Esophagus mucosa (tissue), 1 donor: ENCODE measurements around the gene TEP1. TPM values are rescaled to one million over a fixed set of nuclear protein-coding genes. Genes with fewer than 3 reads are reported as not detected.
"Not testable (repeated sequence)": the region's sequence is repeated elsewhere in the genome, so short reads cannot be mapped to it uniquely, and the experiment has no call there.

ENCODE experiments used
- ATAC-seq: fragments of 200-7000 bp; cut with Tn5 transposase; one replicate; pipeline ENCODE4 v1.9.1; 2020
- total RNA-seq: library from RNA; stranded (reverse); gene quantifications from one replicate; pipeline ENCODE4 v1.2.4, GENCODE V29; 2023
- donor health status: DM: yes; HTN: yes; CAD: no.

Gene TEP1
- total RNA-seq: 17.2 TPM

DNA sequence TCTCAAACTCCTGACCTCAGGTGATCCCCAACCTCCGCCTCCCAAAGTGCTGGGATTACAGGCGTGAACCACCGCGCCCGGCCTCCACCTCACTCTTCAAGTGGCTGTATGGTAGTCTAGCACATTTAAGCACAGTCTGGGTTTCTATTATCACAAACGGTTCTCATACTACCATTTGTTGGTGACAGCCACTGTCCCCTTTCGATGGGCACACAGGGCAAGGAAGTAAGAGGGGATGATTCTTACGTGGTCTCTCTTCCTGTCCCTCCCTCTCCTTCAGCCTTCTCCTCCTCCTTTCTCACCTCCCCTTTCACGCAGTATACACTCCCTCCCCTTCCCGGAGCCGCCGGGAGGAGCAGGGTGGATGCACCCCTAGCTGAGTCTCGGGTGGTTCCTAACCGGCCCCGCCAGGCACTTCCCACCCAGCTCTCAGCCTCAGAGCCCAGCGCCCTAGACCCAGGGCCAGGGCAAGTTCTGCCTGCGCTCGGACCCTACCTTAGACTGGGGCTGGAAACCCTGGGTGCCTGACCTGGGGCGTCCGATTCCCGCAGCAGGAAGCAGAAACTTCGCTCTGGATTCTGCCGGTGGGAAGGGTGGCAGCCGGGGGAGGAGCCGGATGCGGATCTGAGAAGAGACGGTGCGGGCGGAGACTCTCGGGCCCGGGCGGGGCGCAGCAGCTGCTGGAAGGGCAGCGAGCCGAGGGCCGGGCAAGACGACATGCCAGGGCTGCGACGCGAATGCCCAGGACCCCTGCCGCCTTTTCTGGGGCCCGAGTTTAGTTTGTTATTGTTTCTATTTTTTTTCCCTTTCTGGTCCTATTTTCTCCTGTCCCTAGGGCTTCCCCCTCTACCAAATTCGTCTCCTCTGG is at the start of gene TEP1:
Gene TEP1, minus strand, starts transcription at position 626 of the 868 bp plus-strand sequence. CDS start 5,062 bp downstream, outside the sequence.
- ATAC-seq: peak; percentile 92

DNA sequence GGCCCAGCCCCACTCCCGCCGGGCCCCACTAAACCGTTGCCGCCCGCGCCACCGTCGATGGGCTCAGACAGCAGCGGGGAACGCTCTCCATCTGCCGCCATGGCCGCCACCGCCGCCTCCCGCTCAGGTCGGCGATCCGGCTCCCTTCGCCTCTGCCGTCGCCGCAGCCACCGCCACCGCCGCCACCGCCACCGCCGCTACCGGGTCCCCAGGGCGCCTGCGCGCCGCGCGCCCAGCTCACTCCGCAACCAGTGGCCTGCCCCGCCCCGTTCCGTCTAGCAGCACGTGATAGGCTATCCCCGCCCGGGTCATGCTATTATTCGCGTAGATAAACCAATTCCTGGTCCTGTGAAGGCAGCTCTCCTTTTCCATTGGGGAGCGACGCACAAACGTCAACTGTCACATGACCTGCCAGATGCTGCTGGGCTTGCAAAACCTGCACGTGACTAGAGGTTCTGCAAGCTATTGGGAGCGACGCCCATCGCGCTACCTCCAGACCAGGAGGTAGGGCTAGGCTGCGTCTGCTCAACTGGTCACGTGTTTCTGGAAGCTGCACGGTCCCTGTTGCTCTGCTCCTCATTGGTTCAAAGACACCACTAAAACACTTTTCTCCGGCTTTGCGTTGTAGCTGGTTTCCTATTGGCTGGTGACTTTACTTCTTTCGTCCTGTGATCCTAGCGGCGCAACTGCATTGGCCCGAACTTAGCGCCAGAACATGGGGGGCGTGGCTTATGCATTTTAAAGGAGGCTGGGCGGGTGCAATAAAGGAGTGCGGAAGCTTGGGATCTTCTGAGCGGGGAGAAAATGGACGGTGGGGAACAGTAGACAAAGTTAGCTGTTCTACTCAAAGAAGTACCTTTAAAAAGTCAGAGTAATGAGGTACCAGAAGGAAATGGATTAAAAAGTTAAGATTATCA is 48.2 kb upstream of the TEP1 start, which contains the start of gene PIP4P1:
Gene PIP4P1, minus strand, starts transcription at position 210 of the 917 bp plus-strand sequence. Its CDS starts 109 bp downstream, at position 101.
- ATAC-seq: peak; percentile 96

GRCh38 chr14:20460458-20461224 is 47.3 kb upstream of the TEP1 start:
- peak; percentile 61 for ATAC-seq

GRCh38 chr14:20458031-20458789 is 44.9 kb upstream of the TEP1 start:
- ATAC-seq: no peak

DNA sequence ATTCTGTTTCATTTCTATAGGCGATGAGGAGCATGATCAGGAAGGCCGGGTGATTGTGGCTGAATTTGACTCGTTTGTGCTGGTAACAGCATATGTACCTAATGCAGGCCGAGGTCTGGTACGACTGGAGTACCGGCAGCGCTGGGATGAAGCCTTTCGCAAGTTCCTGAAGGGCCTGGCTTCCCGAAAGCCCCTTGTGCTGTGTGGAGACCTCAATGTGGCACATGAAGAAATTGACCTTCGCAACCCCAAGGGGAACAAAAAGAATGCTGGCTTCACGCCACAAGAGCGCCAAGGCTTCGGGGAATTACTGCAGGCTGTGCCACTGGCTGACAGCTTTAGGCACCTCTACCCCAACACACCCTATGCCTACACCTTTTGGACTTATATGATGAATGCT is 43.7 kb upstream of the TEP1 start:
- ATAC-seq: no peak

- ATAC-seq: peak; percentile 71
Measured at GRCh38 chr14:20455355-20456300, 42.3 kb upstream of the TEP1 start.

GRCh38 chr14:20454516-20455354 is 41.4 kb upstream of the TEP1 start, which contains the start of the genes APEX1 and OSGEP:
Gene APEX1 (plus strand): TSS chr14:20455226. CDS start chr14:20455646, 420 bp downstream.
Gene OSGEP (minus strand): TSS chr14:20454812. CDS start chr14:20454683, 129 bp downstream.
- ATAC-seq: peak; percentile 93

- ATAC-seq: not testable (repeated sequence)
Measured at GRCh38 chr14:20452831-20453230, 39.5 kb upstream of the TEP1 start.

DNA sequence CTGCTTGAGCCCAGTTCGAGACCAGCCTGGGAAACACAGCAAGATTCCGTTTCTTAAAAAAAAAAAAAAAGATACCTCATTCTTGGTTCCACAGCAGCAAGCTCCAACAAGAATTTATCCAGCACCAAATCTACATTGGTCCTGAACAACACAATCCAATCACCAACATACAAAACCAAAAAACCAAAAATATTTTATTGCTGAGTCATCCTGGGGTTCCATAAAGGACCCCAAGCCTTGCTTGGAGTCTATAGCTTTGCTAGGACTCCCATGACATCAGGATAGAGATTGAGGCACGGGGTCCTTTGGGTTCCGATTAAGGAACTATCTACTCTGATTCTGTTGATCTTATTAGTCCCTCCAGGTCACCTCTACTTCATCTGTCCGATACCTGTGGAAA is 33.6 kb upstream of the TEP1 start:
- ATAC-seq: no peak

- not testable (repeated sequence) for ATAC-seq
Measured at GRCh38 chr14:20443650-20444049, 30.3 kb upstream of the TEP1 start.

DNA sequence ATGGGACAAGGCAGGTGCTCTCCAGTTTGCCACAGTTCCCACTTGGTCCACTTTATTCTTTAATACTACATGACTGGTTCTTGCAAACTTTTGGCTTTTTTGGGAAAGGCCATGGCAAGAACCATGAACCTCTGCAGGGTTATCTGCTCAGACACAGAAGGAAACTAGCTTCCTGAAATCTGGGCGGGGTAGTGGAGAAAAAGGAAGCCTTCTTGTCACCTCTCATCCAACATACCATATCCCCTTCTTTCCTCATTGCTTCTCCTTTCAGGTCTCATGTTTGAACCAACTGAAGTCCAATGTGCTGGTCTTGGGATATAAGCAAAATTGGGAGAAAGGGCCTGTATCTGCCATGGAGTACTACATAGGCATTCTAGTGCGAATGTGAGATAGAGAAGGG is 28.2 kb upstream of the TEP1 start:
- ATAC-seq: no peak

- ATAC-seq: peak; percentile 50
Measured at GRCh38 chr14:20440882-20441281, 27.6 kb upstream of the TEP1 start.

DNA sequence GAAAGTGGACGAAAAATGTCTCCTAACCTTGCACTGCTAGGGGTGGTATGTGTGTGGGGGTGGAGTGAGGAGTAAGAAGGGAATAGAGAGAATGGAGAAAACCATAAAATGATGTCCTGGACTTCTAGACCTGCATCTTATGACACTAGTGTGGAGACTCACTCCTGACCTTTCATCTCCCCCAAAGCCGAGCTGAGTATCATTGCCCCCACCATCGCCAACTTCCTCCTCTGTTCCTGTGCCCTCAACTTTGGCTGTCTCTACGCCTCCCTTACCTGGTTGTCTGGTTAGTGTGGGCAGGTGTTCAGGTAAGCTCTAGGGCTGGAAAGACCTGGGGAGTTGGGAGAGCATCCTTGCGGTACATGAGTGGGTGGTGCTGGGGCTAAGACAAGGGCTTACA is 27.2 kb upstream of the TEP1 start:
- ATAC-seq: peak; percentile 12

- ATAC-seq: no peak
Measured at GRCh38 chr14:20438664-20439063, 25.4 kb upstream of the TEP1 start.

DNA sequence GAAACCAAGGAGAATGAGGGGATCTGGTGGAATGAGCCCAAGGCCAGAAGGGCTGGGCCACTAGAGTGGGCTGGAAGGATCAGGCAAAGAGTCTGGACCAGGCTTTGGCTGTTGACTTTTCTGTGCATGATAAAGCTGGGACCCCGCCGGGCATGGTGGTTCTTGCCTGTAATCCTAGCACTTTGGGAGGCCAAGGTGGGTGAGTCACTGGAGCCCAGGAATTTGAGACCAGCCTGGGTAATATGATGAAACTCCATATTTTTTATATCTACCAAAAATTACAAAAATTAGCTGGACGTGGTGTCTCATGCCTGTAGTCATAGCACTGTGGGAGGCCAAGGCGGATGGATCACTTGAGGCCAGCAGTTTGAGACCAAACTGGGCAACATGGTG is 23.1 kb upstream of the TEP1 start:
- ATAC-seq: no peak

GRCh38 chr14:20435582-20436362 is 22.5 kb upstream of the TEP1 start, which contains the start of gene KLHL33:
Gene KLHL33 (minus strand): TSS chr14:20436166. CDS start chr14:20435811, 355 bp downstream.
- ATAC-seq: peak; percentile 12

DNA sequence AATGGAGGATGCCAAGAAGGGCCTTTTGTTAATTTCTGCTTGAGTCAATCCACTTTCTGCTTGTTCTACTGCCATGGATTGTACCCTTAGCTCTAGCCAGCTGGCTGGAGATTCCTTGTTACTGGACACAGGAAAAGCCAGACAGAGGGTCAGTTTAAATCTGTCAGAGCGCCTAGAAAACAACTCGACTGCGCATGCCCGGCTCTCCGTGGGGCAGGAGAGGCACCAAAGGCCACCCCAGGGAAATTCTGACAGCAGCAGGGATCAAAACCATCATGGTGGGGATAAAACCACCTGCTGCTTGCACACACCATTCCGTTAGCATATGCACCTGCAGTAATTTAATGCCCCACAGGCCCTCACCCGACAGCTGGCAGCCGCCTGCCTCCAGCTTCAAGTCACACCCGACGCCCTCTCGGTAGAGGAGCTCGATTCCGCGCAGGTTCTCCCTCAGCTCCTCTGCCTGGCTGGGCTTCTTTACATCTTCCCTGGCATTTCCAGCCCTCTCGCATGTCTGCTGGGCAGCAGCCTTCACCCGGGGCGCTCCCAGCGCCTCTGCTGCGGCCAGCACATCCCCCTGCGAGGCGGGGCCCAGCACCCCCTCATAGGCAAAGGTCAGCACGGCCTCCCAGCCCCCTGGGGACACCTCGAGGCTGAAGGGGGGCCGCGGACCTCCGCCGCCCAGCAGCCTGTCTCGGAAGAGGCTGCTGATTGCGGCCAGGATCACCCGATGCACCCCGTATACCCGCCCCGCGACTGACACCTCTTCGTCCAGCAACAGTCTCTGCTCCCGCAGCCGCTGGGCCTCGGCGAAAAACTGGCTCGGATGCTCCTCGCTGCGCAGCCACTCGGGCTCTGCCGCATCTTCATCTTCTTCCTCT is 21.6 kb upstream of the TEP1 start:
- no peak for ATAC-seq
